Neuronal stem cell (in vitro differentiated cells): ENCODE measurements around the gene ASCL2.

ENCODE experiments used
- DNase-seq: peaks from one replicate; pipeline ENCODE4 v3.0.0-alpha.2; 2013; ENCODE audit warnings: low spot score
- H2AFZ ChIP-seq: one replicate; pipeline ENCODE4 v1.6.1; 2013; ENCODE audit warnings: mild to moderate bottlenecking, low read length, inconsistent platforms
- H2AK5ac ChIP-seq: 2 replicates; pipeline ENCODE4 v1.6.1; 2013; ENCODE audit warnings: low read depth, mild to moderate bottlenecking, inconsistent platforms, low read length, moderate library complexity, mixed read lengths
- H2BK120ac ChIP-seq: 2 replicates; pipeline ENCODE4 v1.6.1; 2013; ENCODE audit warnings: low read depth, mild to moderate bottlenecking, inconsistent platforms, low read length, moderate library complexity, mixed read lengths
- H2BK12ac ChIP-seq: one replicate; pipeline ENCODE4 v1.6.1; 2013; ENCODE audit warnings: low read length, inconsistent platforms
- H2BK15ac ChIP-seq: 2 replicates; pipeline ENCODE4 v1.6.1; 2013; ENCODE audit warnings: mild to moderate bottlenecking, low read length, inconsistent platforms, mixed read lengths
- H2BK5ac ChIP-seq: one replicate; pipeline ENCODE4 v1.6.1; 2013; ENCODE audit warnings: inconsistent platforms, mild to moderate bottlenecking, low read length, moderate library complexity
- H3K14ac ChIP-seq: one replicate; pipeline ENCODE4 v1.6.1; 2013; ENCODE audit warnings: low read length, inconsistent platforms
- H3K18ac ChIP-seq: 2 replicates; pipeline ENCODE4 v1.6.1; 2013; ENCODE audit warnings: low read length, inconsistent platforms
- H3K23ac ChIP-seq: 2 replicates; pipeline ENCODE4 v1.6.1; 2013; ENCODE audit warnings: low read depth, mild to moderate bottlenecking, mixed read lengths, low read length, inconsistent platforms; ENCODE audit not compliant: poor library complexity
- H3K27ac ChIP-seq: replicated peaks from 3 replicates; pipeline ENCODE4 v1.5.1; 2013; ENCODE audit warnings: low read length, inconsistent platforms
- H3K27me3 ChIP-seq, 3 experiments: 2 replicates each; pipeline ENCODE4 v1.6.1; 2013; ENCODE audit warnings: low read length in 3 of 3, mild to moderate bottlenecking in 2 of 3, inconsistent platforms in 1 of 3, low read depth in 1 of 3, mixed read lengths in 1 of 3, moderate library complexity in 1 of 3; ENCODE audit not compliant: control insufficient read depth in 3 of 3, insufficient read depth in 3 of 3
- H3K36me3 ChIP-seq, 2 donors: replicated peaks in 1 of 2; 2 replicates each; pipeline ENCODE4 v1.6.1; 2013; ENCODE audit warnings: low read length in 2 of 2; ENCODE audit not compliant: control insufficient read depth in 2 of 2, insufficient read depth in 2 of 2
- H3K4ac ChIP-seq: 2 replicates; pipeline ENCODE4 v1.6.1; 2013; ENCODE audit warnings: inconsistent platforms, mild to moderate bottlenecking, low read length, moderate library complexity
- H3K4me1 ChIP-seq, 2 donors: 1 replicate in 1 of 2; 2 replicates in 1 of 2; pipeline ENCODE4 v1.6.1; 2013; ENCODE audit warnings: low read length in 2 of 2, low read depth in 1 of 2; ENCODE audit not compliant: control insufficient read depth in 2 of 2, insufficient read depth in 1 of 2
- H3K4me2 ChIP-seq: one replicate; pipeline ENCODE4 v1.6.1; 2013; ENCODE audit warnings: mild to moderate bottlenecking, low read length, inconsistent platforms; ENCODE audit not compliant: insufficient read depth, poor library complexity, severe bottlenecking
- H3K4me3 ChIP-seq, 2 donors: 2 replicates each; pipeline ENCODE4 v1.5.1; 2013; ENCODE audit warnings: low read length in 2 of 2, mild to moderate bottlenecking in 2 of 2, inconsistent platforms in 1 of 2, moderate library complexity in 1 of 2
- H3K79me1 ChIP-seq: one replicate; pipeline ENCODE4 v1.6.1; 2013; ENCODE audit warnings: low read depth, mild to moderate bottlenecking, inconsistent platforms, low read length, moderate library complexity
- H3K9ac ChIP-seq: one replicate; pipeline ENCODE4 v1.6.1; 2013; ENCODE audit warnings: mild to moderate bottlenecking, low read depth, low read length, inconsistent platforms; ENCODE audit not compliant: poor library complexity
- H3K9me3 ChIP-seq, 2 donors: replicated peaks in 1 of 2; 2 replicates each; pipeline versions ENCODE3 to v1.6.1; 2013; ENCODE audit warnings: low read length in 2 of 2, mild to moderate bottlenecking in 2 of 2, inconsistent platforms in 1 of 2, low read depth in 1 of 2, mixed read lengths in 1 of 2, moderate library complexity in 1 of 2; ENCODE audit not compliant: control insufficient read depth in 2 of 2, insufficient read depth in 1 of 2
- H4K8ac ChIP-seq: one replicate; pipeline ENCODE4 v1.6.1; 2013; ENCODE audit warnings: low read depth, mild to moderate bottlenecking, inconsistent platforms, low read length, moderate library complexity
- H4K91ac ChIP-seq: one replicate; pipeline ENCODE4 v1.6.1; 2013; ENCODE audit warnings: low read length, low read depth, mild to moderate bottlenecking, inconsistent platforms; ENCODE audit not compliant: poor library complexity
- WGBS, 2 donors: extraction: QIAGEN DNeasy Blood & Tissue Kit; methylation state at CpG; one replicate each; pipeline ENCODE4 v1.1.7; 2013; ENCODE audit warnings: missing lambda C conversion rate in 2 of 2, mixed read lengths in 1 of 2; ENCODE audit not compliant: insufficient read length in 2 of 2, insufficient replicate concordance in 1 of 2; ENCODE audit errors: extremely low coverage in 2 of 2; 5-methylcytosine and 5-hydroxymethylcytosine counted together

Gene ASCL2

GRCh38 chr11:2264366-2265053 is 5.9 kb downstream of the ASCL2 start:
- WGBS, 2 donors, result no CpG with 5 or more reads among the region's 22 CpGs
- Histone ChIP-seq H3K27ac (no peak overlapping the region), H3K4me2 (no peak overlapping the region), H3K4me3 (peak overlapping the region in 1 of 2 donors; percentile 44), H3K9ac (no peak overlapping the region), H2BK120ac (no peak overlapping the region), H4K91ac (no peak overlapping the region), H3K18ac (no peak overlapping the region), H3K9me3 (no peaks in the 10 kb centered on the region), H3K36me3 (no peaks in the 10 kb centered on the region), H2BK15ac (no peak overlapping the region), H2BK12ac (no peak overlapping the region), H3K14ac (no peak overlapping the region), H3K4ac (no peak overlapping the region), H2AFZ (no peak overlapping the region), H3K27me3 (peaks cover 16 to 65% (median 32%) of the 10 kb centered on the region in 3 experiments), H4K8ac (no peak overlapping the region), H3K79me1 (peaks cover 4% of the 10 kb centered on the region), H3K4me1 (peaks cover 0 to 8% of the 10 kb centered on the region in 2 donors), H3K23ac (no peak overlapping the region), H2AK5ac (no peak overlapping the region), H2BK5ac (no peak overlapping the region)
- DNase-seq, result no peak

- Histone ChIP-seq H3K27me3 (peaks cover 10 to 65% (median 26%) of the 10 kb centered on the region in 3 experiments), H3K4ac (no peak overlapping the region), H3K4me1 (peaks cover 0 to 8% of the 10 kb centered on the region in 2 donors), H2AK5ac (peak overlapping the region; percentile 4), H2BK12ac (no peak overlapping the region), H3K9me3 (no peaks in the 10 kb centered on the region), H3K36me3 (no peaks in the 10 kb centered on the region), H3K79me1 (peaks cover 4% of the 10 kb centered on the region), H4K8ac (no peak overlapping the region), H2BK15ac (peak overlapping the region; percentile 3), H2BK120ac (no peak overlapping the region), H2BK5ac (no peak overlapping the region), H4K91ac (no peak overlapping the region), H3K23ac (no peak overlapping the region), H3K14ac (no peak overlapping the region), H3K18ac (no peak overlapping the region), H3K9ac (no peak overlapping the region), H3K4me3 (peak overlapping the region in 1 of 2 donors; percentile 26), H3K4me2 (no peak overlapping the region), H3K27ac (no peak overlapping the region), H2AFZ (no peak overlapping the region)
- no CpG with 5 or more reads among the region's 13 CpGs for WGBS, 2 donors
- DNase-seq, result no peak
Measured at GRCh38 chr11:2263724-2264360, 6.5 kb downstream of the ASCL2 start.

GRCh38 chr11:2263071-2263565 is 7.3 kb downstream of the ASCL2 start:
- Histone ChIP-seq H2AFZ (no peak overlapping the region), H3K18ac (peak overlapping the region; percentile 5), H3K9me3 (no peaks in the 10 kb centered on the region), H3K23ac (no peak overlapping the region), H3K9ac (no peak overlapping the region), H2AK5ac (peak overlapping the region; percentile 4), H3K4ac (no peak overlapping the region), H2BK15ac (peak overlapping the region; percentile 3), H3K79me1 (peaks cover 2% of the 10 kb centered on the region), H3K27me3 (peaks cover 4 to 58% (median 19%) of the 10 kb centered on the region in 3 experiments), H2BK5ac (no peak overlapping the region), H3K4me2 (no peak overlapping the region), H2BK120ac (no peak overlapping the region), H2BK12ac (no peak overlapping the region), H3K4me3 (no peak overlapping the region), H4K91ac (no peak overlapping the region), H4K8ac (no peak overlapping the region), H3K14ac (no peak overlapping the region), H3K4me1 (peaks cover 0 to 6% of the 10 kb centered on the region in 2 donors), H3K36me3 (no peaks in the 10 kb centered on the region), H3K27ac (no peak overlapping the region)
- WGBS, 2 donors, result no CpG with 5 or more reads among the region's 10 CpGs
- DNase-seq, result no peak
